ENCODE measurements around the gene GNG2. TPM values are rescaled to one million over a fixed set of nuclear protein-coding genes. Genes with fewer than 3 reads are reported as not detected.
A peak's percentile ranks its signal among the peaks of the same experiment; 100 is the strongest.

Gene GNG2
- polyA plus RNA-seq, 1 of the 3 experiments (the other 2 are of a cell fraction), result 17.8 TPM

DNA sequence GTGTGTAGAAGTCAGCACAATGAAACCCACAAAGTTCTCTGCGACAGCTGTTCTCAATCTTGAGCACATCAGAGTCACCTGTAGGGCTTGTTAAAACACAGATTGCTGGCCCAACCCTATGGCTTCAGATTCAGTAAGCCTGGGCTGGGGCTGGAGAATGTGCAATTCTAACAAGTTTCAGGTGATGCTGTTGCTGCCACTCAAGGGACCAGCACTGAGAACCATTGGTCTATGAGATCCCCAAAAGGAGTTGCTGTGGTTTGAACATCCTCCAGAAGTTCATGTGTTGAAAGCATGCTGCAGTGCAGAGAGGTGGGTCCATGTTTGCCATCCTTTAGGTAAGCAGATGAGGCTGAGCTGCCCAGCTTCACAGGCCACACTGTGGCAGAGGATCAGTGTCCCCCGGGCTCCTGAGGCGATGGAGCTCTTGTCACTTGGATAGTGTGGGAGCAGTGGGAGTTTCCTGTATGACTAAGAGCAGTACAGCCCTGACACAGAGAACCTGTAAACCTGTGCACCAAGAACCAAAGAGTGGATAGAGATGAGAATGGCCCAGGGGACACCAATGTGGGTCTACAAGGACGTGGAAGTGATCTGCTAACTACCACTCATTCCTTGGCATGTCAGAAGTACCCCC, 120.9 kb downstream of the GNG2 start:
- Histone ChIP-seq H3K27me3 (ENCODE audit: insufficient read depth) (no peaks in the 10 kb centered on the region), H2AFZ (ENCODE audit: low read depth) (no peak overlapping the region), H3K4me2 (no peak overlapping the region), H3K4me3 (ENCODE audit: low read depth in 2 of 2, low read length in 1 of 2) (no peak overlapping the region), H4K20me1 (ENCODE audit: insufficient read depth) (no peaks in the 10 kb centered on the region), H3K9me3 (no peaks in the 10 kb centered on the region), H3K79me2 (ENCODE audit: insufficient read depth) (no peaks in the 10 kb centered on the region), H3K4me1 (ENCODE audit: control insufficient read depth in 1 of 2, insufficient read depth in 2 of 2, low read depth in 1 of 2, low read length in 1 of 2) (peaks cover 0 to 2% of the 10 kb centered on the region in 2 experiments; a peak in 2 of 4 replicates), H3F3A (replicated peaks; ENCODE audit: insufficient read depth) (no peaks in the 10 kb centered on the region), H3K36me3 (replicated peaks in 1 of 2; ENCODE audit: control insufficient read depth in 1 of 2, insufficient read depth in 2 of 2, low read length in 1 of 2) (no peaks in the 10 kb centered on the region), H3K9me2 (no peaks in the 10 kb centered on the region), H3K27ac (ENCODE audit: low read depth in 2 of 2, low read length in 1 of 2) (no peak overlapping the region), H3K9ac (no peak overlapping the region)
- 81% methylated on average over 4 of the region's 4 CpGs for WGBS (ENCODE audit: low lambda C conversion rate)
- POLR2A ChIA-PET, result no interaction called here
- CTCF ChIA-PET, result interaction anchor here (1.9 to 7.1 kb wide), 6 partner anchors 14 to 205 kb away, joined by 7 to 81 read pairs (median 24); partner anchors contain the start of gene GNG2
- no peak for DNase-seq
- no peak for TF ChIP-seq CTCF (IDR thresholded peaks at IDR 0.05)
- TF ChIP-seq ELF1 (IDR thresholded peaks at IDR 0.05), result no peak
- TF ChIP-seq ZBTB33 (IDR thresholded peaks at IDR 0.05; ENCODE audit: borderline replicate concordance, low read depth), result no peak
- TF ChIP-seq RCOR1 (IDR thresholded peaks at IDR 0.05; ENCODE audit: low read length), result no peak

DNA sequence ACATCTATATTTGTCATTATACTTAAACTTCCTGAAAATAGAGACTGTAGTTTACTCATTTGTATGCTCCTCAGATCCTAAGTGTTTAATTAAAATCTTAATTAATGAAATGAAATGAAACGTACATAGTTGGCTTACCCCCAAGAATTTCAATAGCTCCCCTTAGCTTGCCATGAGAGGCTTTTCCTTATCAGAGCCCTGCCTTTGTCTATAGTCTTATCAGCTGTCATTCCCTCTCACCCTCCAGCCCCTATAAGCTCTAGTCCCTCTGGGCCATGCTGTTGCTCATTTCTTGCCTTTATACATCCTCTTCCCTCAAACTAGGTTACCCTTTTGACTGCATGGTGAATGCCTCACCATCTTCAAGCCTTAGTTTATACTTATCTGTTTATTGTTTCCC, 127.8 kb downstream of the GNG2 start:
- peak; percentile 11 for DNase-seq
- Histone ChIP-seq H3K79me2 (ENCODE audit: insufficient read depth) (peaks cover 35% of the 10 kb centered on the region), H3K27me3 (ENCODE audit: insufficient read depth) (no peaks in the 10 kb centered on the region), H3K9ac (no peak overlapping the region), H3F3A (replicated peaks; ENCODE audit: insufficient read depth) (peaks cover 3% of the 10 kb centered on the region), H3K36me3 (replicated peaks in 1 of 2; ENCODE audit: control insufficient read depth in 1 of 2, insufficient read depth in 2 of 2, low read length in 1 of 2) (peaks cover 24 to 25% of the 10 kb centered on the region in 2 experiments), H3K9me2 (no peaks in the 10 kb centered on the region), H3K4me3 (ENCODE audit: low read depth in 2 of 2, low read length in 1 of 2) (no peak overlapping the region), H3K27ac (ENCODE audit: low read depth in 2 of 2, low read length in 1 of 2) (no peak overlapping the region), H3K4me2 (no peak overlapping the region), H3K4me1 (ENCODE audit: control insufficient read depth in 1 of 2, insufficient read depth in 2 of 2, low read depth in 1 of 2, low read length in 1 of 2) (peaks cover 6 to 8% of the 10 kb centered on the region in 2 experiments; a peak in 3 of 4 replicates), H3K9me3 (no peaks in the 10 kb centered on the region), H2AFZ (ENCODE audit: low read depth) (peak overlapping the region; percentile 90; the same call in 1 of the 2 replicates), H4K20me1 (ENCODE audit: insufficient read depth) (no peaks in the 10 kb centered on the region)
- WGBS (ENCODE audit: low lambda C conversion rate), result 44% methylated on average over 1 of the region's 1 CpG
- ChIA-PET CTCF (interaction anchor here (2.1 kb wide), 1 partner anchor 9 kb away, joined by 12 read pairs; no protein-coding TSS in a partner anchor), POLR2A (interaction anchor here (0.8 kb wide), 1 partner anchor 9 kb away, joined by 3 read pairs; no protein-coding TSS in a partner anchor)
- TF ChIP-seq FOSL2 (IDR thresholded peaks at IDR 0.05; ENCODE audit: borderline replicate concordance, low read depth) (no peak), FOXM1 (IDR thresholded peaks at IDR 0.05; ENCODE audit: low read depth) (no peak), IRF3 (IDR thresholded peaks at IDR 0.05; ENCODE audit: low read depth, low read length) (no peak), CTCF (IDR thresholded peaks at IDR 0.05) (no peak), FOXJ3 (CRISPR knock-in tag; IDR thresholded peaks at IDR 0.05) (no peak), TCF12 (IDR thresholded peaks at IDR 0.05) (no peak), POLR2AphosphoS5 (IDR thresholded peaks at IDR 0.05; ENCODE audit: low read depth, low read length) (no peak), RFX5 (IDR thresholded peaks at IDR 0.05; ENCODE audit: low read length) (no peak), EP300 (IDR thresholded peaks at IDR 0.05; ENCODE audit: borderline replicate concordance in 1 of 2, low read depth in 1 of 2, low read length in 1 of 2) (no peak), ELF1 (IDR thresholded peaks at IDR 0.05) (no peak), SIN3A (IDR thresholded peaks at IDR 0.05; ENCODE audit: borderline replicate concordance, low read depth, low read length) (no peak), NRF1 (IDR thresholded peaks at IDR 0.05; ENCODE audit: low read depth, low read length) (no peak), SMC3 (IDR thresholded peaks at IDR 0.05; ENCODE audit: low read depth, low read length) (no peak), NFIC (IDR thresholded peaks at IDR 0.05; ENCODE audit: borderline replicate concordance) (no peak), MXI1 (IDR thresholded peaks at IDR 0.05; ENCODE audit: low read depth, low read length) (no peak), RAD21 (IDR thresholded peaks at IDR 0.05; ENCODE audit: low read length) (no peak)
- TF ChIP-seq, protein P1, sequence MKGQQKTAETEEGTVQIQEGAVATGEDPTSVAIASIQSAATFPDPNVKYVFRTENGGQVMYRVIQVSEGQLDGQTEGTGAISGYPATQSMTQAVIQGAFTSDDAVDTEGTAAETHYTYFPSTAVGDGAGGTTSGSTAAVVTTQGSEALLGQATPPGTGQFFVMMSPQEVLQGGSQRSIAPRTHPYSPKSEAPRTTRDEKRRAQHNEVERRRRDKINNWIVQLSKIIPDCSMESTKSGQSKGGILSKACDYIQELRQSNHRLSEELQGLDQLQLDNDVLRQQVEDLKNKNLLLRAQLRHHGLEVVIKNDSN (IDR thresholded peaks at IDR 0.05; ENCODE audit: borderline replicate concordance, low read depth), result no peak

All from SK-N-SH (cell line).